GM10266 (cell line): ENCODE data around the gene DISC1.
"Not testable (repeated sequence)": the region's sequence is repeated elsewhere in the genome, so short reads cannot be mapped to it uniquely, and the experiment has no call there.

Source experiments
- DNase-seq: peaks from one replicate; pipeline ENCODE4 v3.0.0; 2012; ENCODE audit errors: extremely low spot score
- CTCF ChIP-seq: IDR thresholded peaks from 2 replicates; pipeline ENCODE4 v1.5.1; 2012; ENCODE audit warnings: mild to moderate bottlenecking, low read depth; ENCODE audit not compliant: control insufficient read depth, insufficient read depth; ENCODE audit errors: missing control alignments

DISC1 gene

DNA sequence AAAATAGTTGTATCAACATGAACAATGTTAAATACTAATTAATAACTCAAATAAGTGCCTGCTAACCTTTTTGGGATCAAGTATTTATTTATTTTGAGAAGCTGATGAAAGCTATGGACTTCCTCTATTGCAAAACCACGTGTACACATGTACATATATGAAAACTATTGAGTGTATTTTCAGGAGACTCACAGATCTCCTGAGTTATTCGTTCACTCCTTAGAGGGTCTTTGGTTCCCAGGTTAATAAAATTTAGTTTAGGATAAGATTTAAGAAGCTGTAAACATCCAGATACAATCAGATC is 130.5 kb downstream of the DISC1 start:
- no peak for DNase-seq
- TF ChIP-seq CTCF, result no peak

GRCh38 chr1:231757759-231758158 is 131.2 kb downstream of the DISC1 start:
- no peak for DNase-seq
- TF ChIP-seq CTCF, result no peak

DNA sequence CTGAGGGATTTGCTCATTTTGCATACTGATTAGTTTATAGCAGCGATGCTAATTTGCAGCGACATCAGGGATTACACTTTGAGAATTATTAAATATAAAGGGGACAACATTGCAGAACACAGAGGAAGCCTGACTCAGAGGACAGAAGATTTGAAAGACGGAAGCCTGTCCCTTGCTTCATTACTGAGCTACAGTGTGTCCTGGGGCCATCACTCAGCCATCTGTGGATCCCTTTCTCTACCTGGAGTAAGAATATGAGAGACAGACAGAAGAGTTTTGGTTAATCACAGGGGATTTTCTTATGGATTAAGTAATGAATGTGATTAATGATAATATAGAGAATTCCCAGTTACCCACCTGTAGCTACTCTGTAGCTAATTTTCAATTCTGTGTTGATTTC is 134.7 kb downstream of the DISC1 start:
- TF ChIP-seq CTCF, result no peak
- no peak for DNase-seq

- TF ChIP-seq CTCF, result no peak
- no peak for DNase-seq
Measured at GRCh38 chr1:231761747-231762541, 135.4 kb downstream of the DISC1 start.

DNA sequence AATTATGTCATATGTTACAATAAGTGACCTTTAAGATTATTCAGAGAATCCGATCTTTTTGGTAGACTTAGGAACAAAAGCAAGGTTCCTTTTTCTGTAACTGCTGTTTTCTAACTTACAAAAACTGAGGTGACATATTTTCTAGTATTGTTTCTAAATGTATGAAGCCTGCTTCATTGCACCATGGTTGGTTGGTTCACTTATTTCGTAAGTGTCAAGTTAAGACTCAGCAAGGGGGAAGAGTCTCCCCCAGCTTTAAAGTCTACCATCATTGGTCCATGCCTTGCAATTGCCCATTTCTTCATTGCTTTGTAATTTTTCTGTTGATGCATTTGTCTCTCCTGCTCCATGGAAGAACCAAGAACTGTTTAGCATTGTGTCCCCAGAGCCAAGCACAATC is 136.9 kb downstream of the DISC1 start:
- DNase-seq, result no peak
- TF ChIP-seq CTCF, result no peak

DNA sequence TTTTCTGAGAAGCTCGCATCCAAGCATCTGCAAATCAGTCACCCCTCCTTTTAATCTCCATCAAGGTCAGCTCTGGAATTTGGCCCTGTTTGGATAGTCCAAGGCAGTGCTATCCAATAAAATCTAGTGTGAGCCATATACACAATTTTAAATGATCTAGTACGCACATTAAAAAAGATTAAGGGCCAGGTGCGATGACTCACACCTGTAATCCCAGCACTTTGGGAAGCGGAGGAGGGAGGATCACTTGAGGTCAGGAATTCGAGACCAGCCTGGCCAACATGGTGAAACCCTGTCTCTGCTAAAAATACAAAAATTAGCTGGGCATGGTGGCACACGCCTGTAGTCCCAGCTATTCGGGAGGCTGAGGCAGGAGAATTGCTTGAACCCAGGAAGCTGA is 139.2 kb downstream of the DISC1 start:
- DNase-seq, result not testable (repeated sequence)

- TF ChIP-seq CTCF, result no peak
- DNase-seq, result no peak
Measured at GRCh38 chr1:231767471-231767870, 140.9 kb downstream of the DISC1 start.

DNA sequence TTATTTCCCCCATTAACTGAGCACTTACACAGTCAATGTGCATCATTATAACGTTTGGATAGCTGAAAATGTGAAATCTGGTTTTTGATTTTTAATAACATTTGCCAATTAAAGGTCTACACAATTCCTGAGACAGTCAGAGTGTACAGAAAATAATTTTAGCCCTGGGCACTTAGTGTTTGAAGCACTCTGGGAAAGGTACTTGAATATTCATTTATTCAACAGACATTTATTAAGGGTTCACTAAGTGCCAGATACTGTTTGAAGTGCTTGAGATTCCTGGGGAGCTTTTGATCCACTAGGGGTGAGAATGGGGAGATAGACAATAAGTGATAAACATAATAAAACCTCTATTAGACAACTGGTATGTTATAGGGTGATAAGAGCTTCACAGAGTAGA is 141.8 kb downstream of the DISC1 start:
- DNase-seq, result no peak
- no peak for TF ChIP-seq CTCF
